Measurements from ENCODE around the gene OR2V2.

GRCh38 chr5:181195249-181195761 lies 47.9 kb downstream of the OR2V2 start:
- no peak for TF ChIP-seq CTCF (IDR thresholded peaks at IDR 0.05)
- no peak for TF ChIP-seq POLR2A (IDR thresholded peaks at IDR 0.05)
